RPMI8226 (cell line): ENCODE data around the gene MDP1.
"Not testable (repeated sequence)": the region's sequence is repeated elsewhere in the genome, so short reads cannot be mapped to it uniquely, and the experiment has no call there.

Experiments
- DNase-seq: peaks from one replicate; pipeline ENCODE4 v3.0.0-alpha.2; 2015

The MDP1 gene

GRCh38 chr14:24249230-24250021 lies 33.6 kb upstream of the MDP1 start:
- DNase-seq = no peak

- DNase-seq = no peak
These were observed 31.6 kb upstream of the MDP1 start for GRCh38 chr14:24247422-24247821.

GRCh38 chr14:24246765-24247212 lies 30.9 kb upstream of the MDP1 start:
- peak; percentile 58 for DNase-seq

- not testable (repeated sequence) for DNase-seq
These were observed 29.5 kb upstream of the MDP1 start for GRCh38 chr14:24245350-24245749.

- peak; percentile 32 for DNase-seq
These were observed 27.5 kb upstream of the MDP1 start for GRCh38 chr14:24243336-24243836.

- DNase-seq = peak; percentile 94
These were observed 26.1 kb upstream of the MDP1 start for GRCh38 chr14:24241829-24242443.

GRCh38 chr14:24240110-24240918 lies 24.4 kb upstream of the MDP1 start:
- DNase-seq = no peak

- DNase-seq = no peak
These were observed 22.7 kb upstream of the MDP1 start for GRCh38 chr14:24238527-24239037.

GRCh38 chr14:24238123-24238522 lies 22.3 kb upstream of the MDP1 start:
- no peak for DNase-seq

- no peak for DNase-seq
These were observed 21.6 kb upstream of the MDP1 start for GRCh38 chr14:24237463-24237955.

GRCh38 chr14:24236689-24237462 lies 21.0 kb upstream of the MDP1 start:
- DNase-seq = no peak

GRCh38 chr14:24235804-24236688 lies 20.2 kb upstream of the MDP1 start:
- DNase-seq = no peak

- no peak for DNase-seq
These were observed 18.5 kb upstream of the MDP1 start for GRCh38 chr14:24234095-24235005.

GRCh38 chr14:24233538-24233866 lies 17.6 kb upstream of the MDP1 start:
- no peak for DNase-seq

- no peak for DNase-seq
These were observed 17.0 kb upstream of the MDP1 start, which contains the start of gene GMPR2 for GRCh38 chr14:24232645-24233537. GMPR2 (plus strand) TSS chr14:24232929; CDS start chr14:24233254, 325 bp downstream.

- peak; percentile 88 for DNase-seq
These were observed 16.3 kb upstream of the MDP1 start, which contains the start of gene NEDD8 for GRCh38 chr14:24232121-24232644. NEDD8 (minus strand) TSS chr14:24232367; CDS start chr14:24232267, 100 bp downstream.

- no peak for DNase-seq
These were observed 15.6 kb upstream of the MDP1 start for GRCh38 chr14:24231263-24232120.
